HG02981 (cell line): ENCODE measurements around the gene TLX3.
"Not testable (repeated sequence)": the region's sequence is repeated elsewhere in the genome, so short reads cannot be mapped to it uniquely, and the experiment has no call there.

Source experiments
- ATAC-seq: cut with Tn5 transposase; IDR thresholded peaks from one replicate; pipeline ENCODE4 v1.9.1; 2021; ENCODE audit warnings: mild to moderate bottlenecking, moderate library complexity; ENCODE audit not compliant: unreplicated experiment

TLX3 gene

DNA sequence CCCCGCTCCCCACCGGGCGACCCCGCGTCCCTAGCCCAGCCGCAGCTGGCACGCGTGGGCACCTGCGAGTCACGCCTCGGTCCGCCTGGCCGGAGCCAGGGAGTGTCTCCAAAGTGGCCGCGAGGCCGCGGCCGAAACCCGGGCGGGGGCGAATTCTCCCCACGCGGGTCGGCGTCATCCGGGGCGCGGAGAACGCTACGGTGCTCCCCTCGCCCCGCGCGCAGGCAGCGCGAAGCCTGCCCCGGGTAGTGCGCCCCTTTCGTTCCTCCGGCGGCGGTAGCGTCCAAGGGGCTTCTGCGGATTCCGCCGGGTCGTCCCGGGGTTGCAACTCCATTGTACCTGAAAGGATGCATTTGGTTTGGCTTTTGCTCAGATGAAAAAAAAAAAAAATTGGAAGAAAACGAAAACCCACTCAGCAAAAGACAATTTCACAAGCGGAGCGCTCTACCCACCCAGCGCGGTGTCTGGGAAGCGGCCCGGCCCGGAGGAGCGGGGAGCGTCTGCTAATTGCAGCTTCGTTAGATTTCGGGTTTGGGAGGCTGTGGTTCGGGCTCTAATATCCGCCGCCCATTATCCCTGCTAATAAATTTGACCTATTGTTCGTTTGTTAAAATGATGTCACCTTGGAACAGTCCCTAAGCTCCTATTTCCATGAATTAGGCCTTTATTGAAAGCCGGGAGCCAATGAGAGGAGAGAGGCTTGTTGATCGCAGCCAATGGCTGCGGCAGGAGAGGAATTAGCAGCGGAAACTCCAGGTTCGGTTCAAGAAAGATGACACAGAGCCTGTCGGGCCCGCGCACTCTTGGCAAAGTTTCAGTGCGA, at the start of gene TLX3:
TLX3 (plus strand) TSS at position 796 of the 823 bp plus-strand sequence. CDS start 118 bp downstream, outside the sequence.
- no peak for ATAC-seq

DNA sequence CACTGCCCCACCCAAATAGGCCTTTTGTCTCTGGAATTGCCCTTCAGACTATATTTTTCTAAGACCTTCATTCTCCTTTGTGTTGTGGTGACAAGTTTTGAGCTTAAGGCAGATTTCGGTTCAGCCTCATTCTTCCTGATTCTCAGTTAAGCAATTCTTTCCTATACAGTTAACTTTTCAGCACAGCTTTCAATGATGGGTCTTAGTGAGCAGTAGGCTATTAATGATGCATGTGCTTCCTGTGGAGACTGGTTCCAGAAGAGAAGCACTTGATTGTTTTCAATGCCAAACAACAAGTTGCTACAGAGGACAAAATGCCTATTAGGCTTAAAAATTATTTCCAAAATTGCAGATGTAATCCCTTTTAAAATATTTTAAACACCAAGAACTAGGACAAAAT, 47.7 kb upstream of the TLX3 start:
- ATAC-seq: no peak

DNA sequence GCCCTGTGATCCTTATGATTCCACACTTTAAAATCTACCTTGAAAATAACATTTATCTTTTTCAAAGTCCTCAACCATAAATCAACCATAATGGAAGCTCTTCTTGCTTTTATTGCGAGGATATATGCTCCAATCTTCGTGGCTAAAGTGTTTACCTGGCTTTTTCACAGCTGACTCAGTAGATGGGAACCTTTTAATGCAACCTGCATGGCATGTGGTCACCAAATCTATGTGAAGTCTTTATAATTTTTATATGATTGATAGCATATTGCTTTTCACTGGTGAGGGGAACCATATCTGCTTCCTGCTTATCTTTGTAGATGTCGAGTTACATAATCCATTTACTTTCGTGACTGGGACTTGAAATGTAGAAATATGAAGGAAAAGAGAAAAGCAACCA, 47.1 kb upstream of the TLX3 start:
- no peak for ATAC-seq

DNA sequence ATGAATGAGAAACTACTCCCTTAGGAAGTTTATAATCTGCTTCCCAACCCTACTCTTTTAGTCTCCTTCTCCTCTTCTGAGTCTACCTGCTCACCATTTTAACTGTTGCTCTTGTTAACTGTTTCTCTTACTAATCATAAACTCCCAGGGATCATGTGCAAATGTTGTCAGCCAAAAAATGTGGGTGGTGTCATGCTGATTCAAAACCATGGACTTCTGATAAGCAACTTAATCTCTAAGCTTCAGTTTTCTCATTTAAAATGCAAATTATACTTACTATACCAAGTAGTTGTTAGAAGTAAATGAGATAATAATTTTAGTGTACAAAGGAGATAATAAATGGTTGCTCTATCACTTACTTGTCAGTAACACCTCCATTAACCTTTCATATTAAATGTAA, 45.9 kb upstream of the TLX3 start:
- no peak for ATAC-seq

DNA sequence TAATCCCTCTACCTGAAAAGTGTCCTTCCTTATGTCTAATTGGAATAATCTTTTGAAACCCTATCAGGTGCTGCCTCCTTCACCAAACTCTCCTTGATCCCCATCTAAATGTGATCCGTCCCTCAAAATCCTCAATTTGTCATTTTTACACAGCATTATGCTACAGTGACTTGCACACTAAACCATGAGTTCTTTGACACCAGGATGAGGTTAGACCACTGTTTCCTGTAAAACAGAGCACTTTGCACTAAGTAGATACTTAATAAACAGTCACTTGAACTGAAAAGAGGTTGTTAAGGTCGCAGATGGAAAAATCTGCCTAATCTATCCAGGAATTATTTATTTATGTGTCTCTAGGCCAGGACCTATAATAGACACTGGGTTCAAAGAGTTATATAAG, 44.2 kb upstream of the TLX3 start:
- ATAC-seq: no peak

DNA sequence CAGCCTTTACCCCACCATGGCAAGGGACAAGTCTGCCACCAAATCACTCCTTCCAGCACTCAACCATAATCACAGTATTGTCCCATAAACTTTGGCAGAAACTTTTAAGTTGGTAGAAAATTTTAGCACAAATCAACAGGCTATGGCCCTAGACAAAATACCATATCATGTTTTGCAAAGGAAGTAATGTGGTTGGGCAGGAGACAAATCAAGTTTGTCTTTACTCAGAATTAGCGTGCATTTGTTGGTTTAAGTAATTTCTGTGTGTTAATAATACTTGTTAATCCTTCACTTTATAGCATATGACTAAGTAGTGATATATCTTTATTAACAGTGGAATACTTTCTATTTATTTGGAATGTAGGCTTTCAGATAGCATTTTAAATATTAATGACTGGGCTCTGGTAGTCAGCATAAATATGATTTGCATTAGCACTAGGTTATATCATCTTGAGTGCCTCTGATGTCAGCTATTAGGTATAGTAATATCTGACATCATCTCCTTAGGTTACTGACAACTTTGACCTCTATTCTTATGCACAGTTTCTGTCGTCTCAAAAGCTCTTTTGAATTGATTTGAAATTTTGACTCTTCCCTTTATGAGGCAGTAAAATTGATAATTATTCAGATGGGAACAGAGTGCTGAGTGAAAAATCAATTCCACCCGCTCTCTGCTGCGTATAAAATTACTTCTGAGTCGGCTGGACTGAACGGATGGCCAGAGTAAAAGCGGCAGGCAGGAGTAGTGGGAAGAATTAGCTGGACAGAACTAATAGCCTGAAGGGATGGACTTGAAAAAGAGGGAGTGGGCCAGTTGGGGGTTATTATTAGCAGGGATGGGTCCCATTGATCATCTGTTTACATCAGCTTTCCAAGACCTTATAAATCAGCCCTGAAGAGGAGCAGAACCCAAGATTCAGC, 40.1 kb upstream of the TLX3 start:
- no peak for ATAC-seq

DNA sequence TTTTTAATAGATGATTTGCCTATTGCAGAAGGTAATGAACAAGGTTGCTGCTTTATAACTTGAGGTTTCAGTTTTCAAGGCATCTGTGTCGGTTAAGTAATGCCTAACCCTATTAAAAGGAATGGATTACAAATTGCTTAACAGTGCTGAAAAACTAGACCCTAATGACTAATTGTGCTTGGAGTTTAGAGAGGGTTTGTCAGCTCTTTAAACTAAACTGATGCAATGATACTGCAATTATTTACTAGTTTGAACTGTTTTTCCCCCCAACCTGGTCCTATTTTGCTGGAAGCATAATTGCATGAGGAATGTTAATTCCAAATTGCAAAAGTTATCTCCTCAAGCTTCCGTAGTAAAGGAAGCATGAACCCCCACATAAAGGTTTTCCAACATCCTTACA, 39.3 kb upstream of the TLX3 start:
- ATAC-seq: no peak

DNA sequence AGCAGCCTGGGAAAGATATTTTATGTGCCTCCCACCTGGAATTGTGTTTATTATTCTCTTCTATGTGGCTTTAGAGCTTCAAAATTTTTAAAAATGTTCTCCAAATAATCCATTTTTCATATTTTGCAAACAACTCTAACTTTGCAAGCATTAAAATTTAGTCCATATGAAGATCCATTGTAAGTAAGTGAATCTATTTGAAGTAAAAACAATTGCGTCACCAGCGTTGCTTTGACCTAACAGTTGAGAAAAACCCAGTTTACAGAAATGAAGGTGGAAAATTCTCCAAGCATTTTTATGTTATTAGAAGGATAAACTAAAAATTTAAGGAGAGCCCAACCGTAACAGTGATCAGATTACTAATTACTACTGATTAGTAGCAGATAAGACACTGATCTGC, 38.9 kb upstream of the TLX3 start:
- ATAC-seq: no peak

DNA sequence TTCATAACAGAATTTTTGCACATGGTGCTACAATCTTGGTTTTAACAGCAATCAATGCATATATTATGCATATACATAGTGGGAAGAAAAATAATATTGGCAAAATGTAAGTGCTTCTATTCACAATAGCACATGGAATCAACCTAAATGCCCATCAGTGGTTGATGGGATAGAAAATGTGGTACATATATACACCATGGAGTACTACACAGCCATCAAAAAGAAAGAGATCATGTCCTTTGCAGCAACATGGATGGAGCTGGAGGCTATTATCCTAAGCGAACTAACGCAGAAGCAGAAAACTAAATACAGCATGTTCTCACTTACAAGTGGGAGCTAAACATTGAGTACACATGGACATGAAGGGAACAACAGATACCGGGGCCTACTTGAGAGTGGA, 37.2 kb upstream of the TLX3 start:
- no peak for ATAC-seq

DNA sequence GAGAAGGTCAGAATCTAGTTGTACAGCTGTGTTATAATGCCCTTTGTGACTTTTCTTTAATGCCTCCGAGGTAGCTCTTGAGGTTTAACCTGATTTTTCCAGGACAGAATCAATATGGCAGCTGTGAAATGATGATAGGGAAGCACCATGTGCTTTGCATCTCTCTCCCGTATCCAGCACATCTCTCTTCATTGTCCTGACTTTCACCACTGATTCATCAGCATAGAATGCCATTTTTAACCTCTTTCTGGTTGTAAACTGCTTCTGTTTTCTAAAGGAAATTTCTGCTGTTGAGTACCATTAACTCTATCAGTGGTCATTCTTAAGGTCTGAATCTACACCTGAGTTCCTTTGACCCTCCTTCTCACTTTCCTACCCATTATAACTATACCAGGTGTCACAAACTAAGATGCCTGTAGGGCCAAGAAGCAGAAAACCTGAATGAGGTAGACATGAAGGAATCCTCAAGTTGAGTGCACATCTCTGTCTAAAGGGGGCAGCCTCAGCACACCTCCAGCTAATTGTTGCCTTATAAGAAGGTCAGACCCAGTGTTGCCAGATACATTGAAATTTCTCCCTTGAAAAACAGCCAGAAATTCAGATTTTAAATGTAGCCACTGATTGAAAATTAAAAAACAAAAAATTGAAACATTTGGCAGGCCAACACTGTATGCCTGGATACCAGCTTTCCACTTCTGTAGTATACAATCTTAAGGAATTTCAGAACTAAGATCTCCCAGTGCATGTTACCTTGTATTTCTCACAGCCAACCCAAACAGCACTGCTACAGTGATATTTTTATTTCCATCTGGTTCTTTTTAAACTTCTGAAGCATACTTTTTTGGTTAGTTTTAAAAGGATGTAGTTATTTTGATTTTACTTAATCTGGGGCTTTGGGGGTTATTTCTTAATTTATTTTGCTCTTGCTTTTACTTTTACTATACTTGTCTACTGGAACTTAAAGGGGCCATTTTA, 35.8 kb upstream of the TLX3 start:
- ATAC-seq: peak; percentile 40

DNA sequence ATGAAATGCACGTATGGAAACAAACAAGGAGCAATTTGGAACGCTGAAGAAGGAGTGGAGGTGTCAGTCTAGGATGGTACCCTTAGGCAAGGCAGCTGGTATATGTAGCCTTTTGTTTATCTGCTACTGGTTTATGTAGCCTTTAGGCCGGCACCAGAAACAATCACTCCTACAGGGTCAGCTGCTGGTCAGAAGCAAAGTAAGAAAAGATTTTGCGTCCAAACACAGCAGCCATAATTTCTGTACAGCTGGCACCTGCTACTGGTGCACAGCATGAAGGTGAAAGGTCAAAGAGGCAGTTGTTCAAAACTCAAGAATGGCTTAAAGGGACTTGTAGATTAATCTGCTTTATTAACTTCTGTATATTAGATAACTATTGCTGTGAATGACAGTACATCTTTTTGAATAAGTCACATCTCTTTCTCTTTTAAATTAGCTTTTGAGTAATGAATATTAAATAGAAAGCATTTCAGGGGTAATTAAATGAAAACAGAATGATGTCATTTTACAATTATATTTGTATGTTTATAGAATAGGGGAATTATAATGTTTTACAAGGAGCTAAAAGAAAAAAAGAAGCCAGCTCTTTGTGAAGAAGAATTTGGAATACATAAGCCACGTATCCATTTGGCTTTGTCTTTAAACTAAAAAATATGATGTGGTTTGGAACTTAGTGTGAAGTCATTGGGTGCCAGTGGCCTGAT, 33.1 kb upstream of the TLX3 start:
- ATAC-seq: no peak

DNA sequence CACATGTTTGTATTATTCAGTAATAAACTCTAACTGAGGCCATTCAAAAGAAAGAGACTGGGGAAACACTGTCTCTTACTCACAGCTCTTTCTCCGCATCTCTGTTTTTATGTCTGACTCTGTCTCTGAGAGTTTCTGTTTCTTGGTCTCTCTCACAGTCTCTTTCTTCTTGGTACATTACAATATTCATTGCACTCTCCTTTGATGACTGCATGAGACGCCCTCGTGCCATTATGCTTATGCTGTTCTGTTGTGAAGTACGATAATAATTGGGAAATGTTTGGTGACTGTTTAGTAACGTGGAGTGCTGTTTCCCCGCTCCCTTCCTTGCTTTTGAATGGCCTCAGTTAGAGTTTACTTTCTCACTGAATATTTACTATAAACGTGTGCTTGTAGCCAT, 25.3 kb upstream of the TLX3 start:
- ATAC-seq: no peak

DNA sequence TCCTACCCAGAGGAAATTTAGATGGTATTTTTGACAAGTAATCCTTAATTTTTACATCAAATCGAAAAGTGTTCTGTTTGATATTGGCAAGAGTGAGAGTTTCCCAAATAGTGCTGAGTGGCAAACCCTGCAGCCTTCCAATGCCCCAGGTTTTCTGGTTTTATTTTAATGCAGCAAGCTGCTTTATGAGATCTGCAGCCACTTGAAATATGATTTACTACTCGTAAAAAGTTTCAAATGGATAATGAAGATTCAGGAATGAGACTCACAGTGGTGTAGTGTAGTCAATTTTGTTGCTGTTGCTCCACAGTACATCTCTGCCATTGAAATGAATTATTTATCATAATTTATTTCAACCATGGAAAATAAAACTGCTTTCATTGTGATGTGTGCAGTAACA, 23.6 kb upstream of the TLX3 start:
- no peak for ATAC-seq

DNA sequence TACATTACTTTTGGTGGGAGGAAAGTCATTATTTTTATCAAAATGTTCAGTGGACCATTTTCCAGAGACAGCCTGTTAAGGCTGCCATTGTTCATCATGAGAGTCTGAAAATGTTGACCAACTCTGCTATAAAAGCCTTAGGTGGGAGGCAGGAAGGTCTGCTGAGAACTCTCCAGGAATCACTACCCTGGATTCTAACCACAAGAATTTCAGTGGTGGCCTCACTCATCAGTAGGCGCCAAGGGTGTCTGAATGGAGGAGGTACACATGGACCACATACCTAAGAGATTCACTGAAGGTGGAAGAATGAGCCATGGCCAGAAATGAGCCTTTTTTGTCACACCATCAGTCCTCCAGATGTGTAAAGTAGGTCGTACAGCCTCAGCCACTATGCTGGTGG, 21.0 kb upstream of the TLX3 start:
- no peak for ATAC-seq

DNA sequence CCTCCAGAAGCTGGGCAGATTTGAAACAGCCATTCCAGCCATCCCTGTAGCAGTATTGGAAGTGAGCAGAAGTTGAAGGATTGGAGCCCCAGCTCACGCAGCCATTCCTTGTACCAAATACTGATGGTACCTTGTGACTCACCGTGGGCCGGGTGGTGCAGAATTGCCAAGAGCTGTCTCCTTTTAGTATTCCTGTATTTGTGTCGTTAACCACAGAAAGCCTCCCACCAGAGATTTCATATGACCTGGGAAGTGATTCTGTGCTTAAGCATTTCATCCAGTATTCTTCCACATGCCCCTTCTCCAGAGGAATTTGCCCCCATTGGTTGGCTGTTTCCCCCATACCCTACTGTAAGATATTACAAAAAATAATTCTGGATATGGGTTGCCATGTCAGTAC, 17.7 kb upstream of the TLX3 start:
- no peak for ATAC-seq

DNA sequence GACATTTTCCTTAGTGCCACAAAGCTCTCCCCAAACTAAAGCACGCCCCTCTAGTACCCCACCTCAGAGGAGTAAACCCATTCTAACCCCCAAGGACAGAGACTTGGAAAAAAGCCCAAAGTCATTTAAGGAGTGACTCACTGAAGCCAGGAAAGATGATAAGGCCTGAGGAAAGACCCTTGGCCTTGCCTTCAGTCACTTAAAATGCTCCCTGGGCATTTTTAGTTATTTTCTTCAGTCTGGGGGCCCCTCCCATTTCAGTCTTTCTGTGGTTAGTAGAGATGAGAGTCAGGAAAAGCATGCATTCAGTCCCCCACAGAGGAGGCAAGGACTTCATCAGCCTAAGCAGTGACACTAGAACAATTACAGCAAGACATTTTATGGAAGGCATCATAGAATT, 13.7 kb upstream of the TLX3 start:
- ATAC-seq: no peak

DNA sequence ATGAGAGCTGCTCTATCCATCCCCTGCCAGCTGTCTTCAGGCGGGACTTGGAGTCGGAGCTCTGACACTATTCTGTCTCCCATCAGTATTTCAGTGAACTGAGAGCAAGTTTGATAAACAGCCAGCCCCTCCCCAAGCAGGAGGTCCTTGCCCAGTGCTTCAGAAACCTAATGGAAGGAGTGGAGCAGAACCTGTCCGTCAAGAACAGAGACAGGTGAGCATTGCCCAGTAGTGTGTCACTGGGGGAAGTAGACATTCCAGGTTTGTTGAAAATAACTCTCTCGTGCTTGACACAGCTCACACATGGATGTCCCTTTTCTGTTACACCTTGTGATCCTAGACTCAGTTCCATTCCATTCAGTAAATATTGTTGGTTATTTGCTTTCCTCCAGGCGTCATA, 13.2 kb upstream of the TLX3 start:
- ATAC-seq: no peak

DNA sequence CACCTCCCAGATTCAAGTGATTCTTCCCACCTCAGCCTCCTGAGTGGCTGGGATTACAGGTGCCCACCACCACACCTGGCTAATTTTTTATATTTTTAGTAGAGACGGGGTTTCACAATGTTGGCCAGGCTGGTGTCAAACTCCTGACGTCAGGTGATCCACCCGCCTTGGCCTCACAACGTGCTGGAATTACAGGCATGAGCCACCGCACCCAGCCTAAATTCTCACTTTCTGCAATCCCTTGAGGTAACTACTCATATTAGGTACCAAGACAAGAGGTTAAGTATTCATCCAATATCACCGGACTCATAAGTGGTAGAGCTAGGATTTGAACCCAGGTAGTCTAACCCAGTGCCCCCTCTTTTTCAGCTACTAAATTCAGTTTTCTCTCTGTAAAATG, 11.1 kb upstream of the TLX3 start:
- ATAC-seq: not testable (repeated sequence)

DNA sequence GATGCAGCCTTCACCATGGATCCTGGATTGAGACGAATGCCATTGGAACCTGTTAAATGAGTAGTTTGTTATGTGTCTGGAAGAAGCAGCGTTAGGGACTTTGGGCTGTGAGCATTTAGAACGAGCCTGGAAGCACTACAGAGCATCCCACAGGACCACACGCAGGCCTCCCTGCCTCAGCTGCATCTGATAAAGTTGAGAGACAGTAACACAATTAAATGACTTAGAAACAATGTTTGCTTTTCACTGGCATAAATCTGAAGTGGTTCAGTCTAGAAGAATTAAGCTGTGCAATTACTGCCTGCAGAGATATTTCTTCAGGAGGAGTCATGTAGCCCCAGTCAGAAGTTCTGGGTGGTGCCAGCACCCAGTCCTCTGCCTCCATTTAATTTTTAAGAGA, 9.8 kb upstream of the TLX3 start:
- ATAC-seq: no peak

DNA sequence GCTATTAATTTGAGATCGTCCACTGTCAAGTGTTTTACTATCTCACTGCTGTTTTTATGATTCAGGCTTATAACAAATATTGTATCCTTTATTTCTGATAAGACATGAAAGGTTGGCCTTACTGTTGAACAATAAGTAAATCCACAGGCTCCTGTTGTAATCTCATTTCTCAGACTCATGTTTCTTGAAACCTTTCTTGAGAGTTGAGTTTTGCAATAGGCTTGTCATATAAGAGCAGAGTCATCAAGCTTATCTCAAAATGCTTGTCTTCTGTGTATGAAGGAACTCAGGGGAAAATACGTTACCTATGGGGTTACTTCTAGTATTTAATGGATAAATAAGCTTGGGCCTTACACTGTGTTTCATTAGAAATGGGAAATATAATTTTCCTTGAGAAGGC, 9.2 kb upstream of the TLX3 start:
- ATAC-seq: no peak
